H9 (cell line): ENCODE measurements around the gene SH3GL2. TPM values are rescaled to one million over a fixed set of nuclear protein-coding genes. Genes with fewer than 3 reads are reported as not detected.

ENCODE experiments used
- DNase-seq: peaks from one replicate; pipeline ENCODE4 v3.0.0-alpha.2; 2017
- H2AFZ ChIP-seq: one replicate; pipeline ENCODE4 v1.6.1; 2013; ENCODE audit warnings: mild to moderate bottlenecking, low read length, control low read depth, moderate library complexity
- H2AK5ac ChIP-seq: 2 replicates; pipeline ENCODE4 v1.6.1; 2013; ENCODE audit warnings: low read length, control low read depth, mixed read lengths; ENCODE audit not compliant: insufficient read length
- H2BK120ac ChIP-seq: one replicate; pipeline ENCODE4 v1.6.1; 2013; ENCODE audit warnings: low read depth, mild to moderate bottlenecking, low read length, control low read depth, inconsistent platforms; ENCODE audit not compliant: poor library complexity, severe bottlenecking
- H2BK12ac ChIP-seq: 2 replicates; pipeline ENCODE4 v1.6.1; 2013; ENCODE audit warnings: low read length, control low read depth, mixed read lengths, low read depth; ENCODE audit not compliant: insufficient read length
- H2BK15ac ChIP-seq: 2 replicates; pipeline ENCODE4 v1.6.1; 2013; ENCODE audit warnings: low read depth, low read length, control low read depth
- H2BK20ac ChIP-seq: one replicate; pipeline ENCODE4 v1.6.1; 2013; ENCODE audit warnings: low read depth, mild to moderate bottlenecking, low read length, control low read depth, inconsistent platforms; ENCODE audit not compliant: poor library complexity, severe bottlenecking
- H2BK5ac ChIP-seq: 2 replicates; pipeline ENCODE4 v1.6.1; 2013; ENCODE audit warnings: low read length, control low read depth, mixed read lengths; ENCODE audit not compliant: insufficient read length
- H3K14ac ChIP-seq: 2 replicates; pipeline ENCODE4 v1.6.1; 2013; ENCODE audit warnings: low read length, control low read depth; ENCODE audit not compliant: insufficient read depth
- H3K18ac ChIP-seq: 2 replicates; pipeline ENCODE4 v1.6.1; 2013; ENCODE audit warnings: low read depth, mild to moderate bottlenecking, mixed read lengths, low read length, control low read depth; ENCODE audit not compliant: insufficient read length
- H3K23ac ChIP-seq: 2 replicates; pipeline ENCODE4 v1.6.1; 2013; ENCODE audit warnings: low read length, control low read depth, mixed read lengths, low read depth; ENCODE audit not compliant: insufficient read length
- H3K23me2 ChIP-seq: 2 replicates; pipeline ENCODE4 v1.6.1; 2013; ENCODE audit warnings: low read depth, mild to moderate bottlenecking, mixed read lengths, low read length, control low read depth; ENCODE audit not compliant: insufficient read length, poor library complexity, severe bottlenecking
- H3K27ac ChIP-seq: 2 replicates; pipeline ENCODE4 v1.5.1; 2013; ENCODE audit warnings: low read length, control low read depth, mixed read lengths, low read depth; ENCODE audit not compliant: insufficient read length
- H3K27me3 ChIP-seq: 2 replicates; pipeline ENCODE4 v1.6.1; 2013; ENCODE audit warnings: low read length, control low read depth, inconsistent platforms; ENCODE audit not compliant: insufficient read depth
- H3K4ac ChIP-seq: 2 replicates; pipeline ENCODE4 v1.6.1; 2013; ENCODE audit warnings: low read depth, mild to moderate bottlenecking, control low read depth, inconsistent platforms, low read length, moderate library complexity
- H3K4me1 ChIP-seq: 2 replicates; pipeline ENCODE4 v1.6.1; 2013; ENCODE audit warnings: low read length, control low read depth, inconsistent platforms; ENCODE audit not compliant: insufficient read depth
- H3K4me2 ChIP-seq: 2 replicates; pipeline ENCODE4 v1.6.1; 2013; ENCODE audit warnings: low read length, control low read depth, mixed read lengths; ENCODE audit not compliant: insufficient read length, insufficient read depth
- H3K56ac ChIP-seq: 2 replicates; pipeline ENCODE4 v1.6.1; 2013; ENCODE audit warnings: low read depth, mild to moderate bottlenecking, mixed read lengths, low read length, control low read depth; ENCODE audit not compliant: insufficient read length
- H3K79me1 ChIP-seq: 2 replicates; pipeline ENCODE4 v1.6.1; 2013; ENCODE audit warnings: low read depth, mild to moderate bottlenecking, moderate library complexity, low read length, control low read depth, inconsistent platforms; ENCODE audit not compliant: insufficient read depth, poor library complexity, severe bottlenecking
- H3K79me2 ChIP-seq: 2 replicates; pipeline ENCODE4 v1.6.1; 2013; ENCODE audit warnings: low read length, control low read depth, inconsistent platforms; ENCODE audit not compliant: insufficient read depth
- H3K9ac ChIP-seq: 2 replicates; pipeline ENCODE4 v1.6.1; 2013; ENCODE audit warnings: low read length, control low read depth, mixed read lengths; ENCODE audit not compliant: insufficient read length; ENCODE audit errors: extremely low read depth
- H3K9me3 ChIP-seq: one replicate; pipeline ENCODE4 v1.6.1; 2013; ENCODE audit warnings: low read depth, low read length, inconsistent platforms; ENCODE audit not compliant: control insufficient read depth
- H3T11ph ChIP-seq: one replicate; pipeline ENCODE4 v1.6.1; 2013; ENCODE audit warnings: mild to moderate bottlenecking, low read length, control low read depth, inconsistent platforms
- H4K20me1 ChIP-seq: one replicate; pipeline ENCODE4 v1.6.1; 2013; ENCODE audit not compliant: control insufficient read depth, insufficient read length, insufficient read depth
- H4K5ac ChIP-seq: 2 replicates; pipeline ENCODE4 v1.6.1; 2013; ENCODE audit warnings: low read depth, mild to moderate bottlenecking, mixed read lengths, low read length, control low read depth; ENCODE audit not compliant: insufficient read length
- H4K8ac ChIP-seq: replicated peaks from 2 replicates; pipeline ENCODE4 v1.6.1; 2013; ENCODE audit warnings: low read length, control low read depth, mixed read lengths, low read depth; ENCODE audit not compliant: insufficient read length
- H4K91ac ChIP-seq: 2 replicates; pipeline ENCODE4 v1.6.1; 2013; ENCODE audit warnings: low read depth, mild to moderate bottlenecking, moderate library complexity, mixed read lengths, low read length, control low read depth; ENCODE audit not compliant: insufficient read length
- H3K27ac Mint-ChIP-seq, 3 experiments: 2 replicates in 2 of 3; 3 replicates in 1 of 3; pipeline ENCODE4 v1.8.0; 2020 to 2021; ENCODE audit warnings: mixed read lengths in 3 of 3, mild to moderate bottlenecking in 1 of 3, moderate library complexity in 1 of 3
- H3K27me3 Mint-ChIP-seq: 2 replicates; pipeline ENCODE4 v1.8.0; 2021; ENCODE audit warnings: low read depth, mild to moderate bottlenecking, moderate library complexity, mixed read lengths
- H3K36me3 Mint-ChIP-seq, 3 experiments: 2 replicates in 2 of 3; 3 replicates in 1 of 3; pipeline ENCODE4 v1.8.0; 2020 to 2021; ENCODE audit warnings: low read depth in 3 of 3, mixed read lengths in 3 of 3; ENCODE audit not compliant: insufficient read depth in 1 of 3
- H3K4me1 Mint-ChIP-seq, 2 experiments: 2 replicates each; pipeline ENCODE4 v1.8.0; 2020; ENCODE audit warnings: mixed read lengths in 2 of 2
- H3K4me3 Mint-ChIP-seq, 2 experiments: 2 replicates in 1 of 2; 3 replicates in 1 of 2; pipeline ENCODE4 v1.8.0; 2020 to 2021; ENCODE audit warnings: mild to moderate bottlenecking in 2 of 2, mixed read lengths in 2 of 2, moderate library complexity in 1 of 2
- H3K9me3 Mint-ChIP-seq, 2 experiments: 2 replicates in 1 of 2; 3 replicates in 1 of 2; pipeline ENCODE4 v1.8.0; 2020; ENCODE audit warnings: mild to moderate bottlenecking in 2 of 2, mixed read lengths in 2 of 2, moderate library complexity in 1 of 2
- WGBS: extraction: QIAGEN DNeasy Blood & Tissue Kit; methylation state at CpG from one replicate; pipeline ENCODE4 v1.1.7; 2013; ENCODE audit warnings: missing lambda C conversion rate, low lambda C conversion rate, mixed read lengths; ENCODE audit not compliant: insufficient read length; ENCODE audit errors: extremely low coverage; 5-methylcytosine and 5-hydroxymethylcytosine counted together
- long read RNA-seq: library from polyadenylated mRNA; unstranded; transcript quantifications from one replicate; pipeline ENCODE4 v2.0.0, GENCODE V29; 2020
- total RNA-seq: library from RNA; stranded (reverse); gene quantifications from 2 replicates; pipeline ENCODE4 v1.2.1, GENCODE V29; 2021
- TF ChIP-seq, protein P1 (sequence below): fragments of 200-600 bp; sonication (generic); conservative IDR thresholded peaks from 3 replicates; pipeline ENCODE4 v1.8.0; 2021; ENCODE audit warnings: antibody characterized with exemption, mild to moderate bottlenecking

Gene SH3GL2
- total RNA-seq = 5.8 and 6.5 TPM in 2 replicates
- long read RNA-seq, transcript SH3GL2-201 (9 exons, 2,565 nt) = major isoform, 24 of 26 reads
- long read RNA-seq, partial matches to known transcripts = 2 of 26 reads
- long read RNA-seq, other reads (novel, unspliced or antisense) = 0 of 26 reads

GRCh38 chr9:17578911-17579793, at the start of gene SH3GL2:
Gene SH3GL2 (plus strand): TSS chr9:17579066.
- Histone ChIP-seq H3K23ac (no peak within 1 kb of the TSS), H3K18ac (peak within 1 kb of the TSS; percentile 82), H2AFZ (no peak within 1 kb of the TSS), H3K14ac (peak within 1 kb of the TSS; percentile 90), H3K23me2 (peaks cover 7% of the 10 kb centered on the region), H2BK12ac (no peak within 1 kb of the TSS), H3K56ac (no peak within 1 kb of the TSS), H4K5ac (no peak within 1 kb of the TSS), H2BK20ac (no peak within 1 kb of the TSS), H4K8ac (no peak within 1 kb of the TSS), H3K4me1 (no peaks in the 10 kb centered on the region; the same call in 1 of the 2 replicates), H3K9ac (peak within 1 kb of the TSS; percentile 24), H2BK120ac (no peak within 1 kb of the TSS), H3K79me1 (no peaks in the 10 kb centered on the region), H3K27me3 (peaks cover 10% of the 10 kb centered on the region; the same call in 1 of the 2 replicates), H3T11ph (no peak within 1 kb of the TSS), H2BK5ac (no peak within 1 kb of the TSS), H4K91ac (no peak within 1 kb of the TSS), H2BK15ac (no peak within 1 kb of the TSS), H3K4me2 (peak within 1 kb of the TSS; percentile 71), H3K9me3 (no peaks in the 10 kb centered on the region), H4K20me1 (no peaks in the 10 kb centered on the region), H3K79me2 (no peaks in the 10 kb centered on the region), H3K4ac (no peak within 1 kb of the TSS), H3K27ac (no peak within 1 kb of the TSS), H2AK5ac (no peak within 1 kb of the TSS)
- Mint-ChIP-seq H3K9me3 (peaks cover 2 to 4% of the 10 kb centered on the region in 2 experiments; a peak in 4 of 5 replicates), H3K36me3 (peaks cover 0 to 4% (median 0%) of the 10 kb centered on the region in 3 experiments; a peak in 2 of 7 replicates), H3K4me1 (peaks cover 0 to 4% of the 10 kb centered on the region in 2 experiments; a peak in 2 of 4 replicates), H3K27me3 (peaks cover 65% of the 10 kb centered on the region), H3K27ac (no peak within 1 kb of the TSS), H3K4me3 (peak within 1 kb of the TSS; percentile 77 to 87)
- peak; percentile 94 for DNase-seq
- WGBS = no CpG with 5 or more reads among the region's 109 CpGs
- TF ChIP-seq, protein P1, sequence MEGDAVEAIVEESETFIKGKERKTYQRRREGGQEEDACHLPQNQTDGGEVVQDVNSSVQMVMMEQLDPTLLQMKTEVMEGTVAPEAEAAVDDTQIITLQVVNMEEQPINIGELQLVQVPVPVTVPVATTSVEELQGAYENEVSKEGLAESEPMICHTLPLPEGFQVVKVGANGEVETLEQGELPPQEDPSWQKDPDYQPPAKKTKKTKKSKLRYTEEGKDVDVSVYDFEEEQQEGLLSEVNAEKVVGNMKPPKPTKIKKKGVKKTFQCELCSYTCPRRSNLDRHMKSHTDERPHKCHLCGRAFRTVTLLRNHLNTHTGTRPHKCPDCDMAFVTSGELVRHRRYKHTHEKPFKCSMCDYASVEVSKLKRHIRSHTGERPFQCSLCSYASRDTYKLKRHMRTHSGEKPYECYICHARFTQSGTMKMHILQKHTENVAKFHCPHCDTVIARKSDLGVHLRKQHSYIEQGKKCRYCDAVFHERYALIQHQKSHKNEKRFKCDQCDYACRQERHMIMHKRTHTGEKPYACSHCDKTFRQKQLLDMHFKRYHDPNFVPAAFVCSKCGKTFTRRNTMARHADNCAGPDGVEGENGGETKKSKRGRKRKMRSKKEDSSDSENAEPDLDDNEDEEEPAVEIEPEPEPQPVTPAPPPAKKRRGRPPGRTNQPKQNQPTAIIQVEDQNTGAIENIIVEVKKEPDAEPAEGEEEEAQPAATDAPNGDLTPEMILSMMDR = no peak
